Mesendoderm (in vitro differentiated cells): ENCODE measurements around the gene CLPSL2.
A peak's percentile ranks its signal among the peaks of the same experiment; 100 is the strongest.

Source experiments
- DNase-seq: peaks from one replicate; pipeline ENCODE4 v3.0.0; 2013
- H2AK5ac ChIP-seq: 2 replicates; pipeline ENCODE4 v1.6.1; 2013; ENCODE audit warnings: low read length, inconsistent platforms
- H2BK120ac ChIP-seq: 2 replicates; pipeline ENCODE4 v1.6.1; 2013; ENCODE audit warnings: low read depth, mild to moderate bottlenecking, low read length, moderate library complexity, mixed read lengths
- H2BK15ac ChIP-seq: replicated peaks from 2 replicates; pipeline ENCODE4 v1.6.1; 2013; ENCODE audit warnings: low read depth, mild to moderate bottlenecking, moderate library complexity
- H2BK5ac ChIP-seq: 2 replicates; pipeline ENCODE4 v1.6.1; 2013; ENCODE audit warnings: low read length, inconsistent platforms
- H3K18ac ChIP-seq: 2 replicates; pipeline ENCODE4 v1.6.1; 2013; ENCODE audit warnings: mild to moderate bottlenecking, low read length, mixed read lengths
- H3K23ac ChIP-seq: one replicate; pipeline ENCODE4 v1.6.1; 2013; ENCODE audit warnings: low read length
- H3K27ac ChIP-seq: 2 replicates; pipeline ENCODE4 v1.5.1; 2013; ENCODE audit warnings: low read depth, mild to moderate bottlenecking, inconsistent platforms, low read length, moderate library complexity
- H3K27me3 ChIP-seq: 2 replicates; pipeline ENCODE4 v1.6.1; 2013; ENCODE audit warnings: low read length, control low read depth, mild to moderate bottlenecking, inconsistent platforms; ENCODE audit not compliant: insufficient read depth, poor library complexity
- H3K36me3 ChIP-seq: 2 replicates; pipeline ENCODE4 v1.6.1; 2013; ENCODE audit warnings: low read length, inconsistent platforms; ENCODE audit not compliant: control insufficient read depth, insufficient read depth
- H3K4ac ChIP-seq: one replicate; pipeline ENCODE4 v1.6.1; 2013; ENCODE audit warnings: low read depth, mild to moderate bottlenecking, low read length, moderate library complexity
- H3K4me1 ChIP-seq: 2 replicates; pipeline ENCODE4 v1.6.1; 2013; ENCODE audit warnings: low read depth, low read length, inconsistent platforms; ENCODE audit not compliant: control insufficient read depth
- H3K4me2 ChIP-seq: 2 replicates; pipeline ENCODE4 v1.6.1; 2013; ENCODE audit warnings: low read length
- H3K4me3 ChIP-seq: 2 replicates; pipeline ENCODE4 v1.5.1; 2013; ENCODE audit warnings: mild to moderate bottlenecking, low read length
- H3K56ac ChIP-seq: one replicate; pipeline ENCODE4 v1.6.1; 2013; ENCODE audit warnings: low read length
- H3K79me1 ChIP-seq: 2 replicates; pipeline ENCODE4 v1.6.1; 2013; ENCODE audit warnings: low read length, inconsistent platforms
- H3K79me2 ChIP-seq: 2 replicates; pipeline ENCODE4 v1.6.1; 2013; ENCODE audit warnings: mild to moderate bottlenecking, low read length; ENCODE audit not compliant: control insufficient read depth, insufficient read depth
- H3K9ac ChIP-seq: 2 replicates; pipeline ENCODE4 v1.6.1; 2013; ENCODE audit warnings: low read length, inconsistent platforms
- H4K5ac ChIP-seq: one replicate; pipeline ENCODE4 v1.6.1; 2013; ENCODE audit warnings: low read length
- H4K8ac ChIP-seq: one replicate; pipeline ENCODE4 v1.6.1; 2013; ENCODE audit warnings: low read depth, mild to moderate bottlenecking, control low read depth, low read length, moderate library complexity
- WGBS: extraction: QIAGEN DNeasy Blood & Tissue Kit; methylation state at CpG from one replicate; pipeline ENCODE4 v1.1.7; 2013; ENCODE audit warnings: low lambda C conversion rate, missing lambda C conversion rate; ENCODE audit not compliant: insufficient coverage; ENCODE audit errors: extremely low coverage; 5-methylcytosine and 5-hydroxymethylcytosine counted together

CLPSL2 gene

GRCh38 chr6:35742842-35743241, 33.6 kb upstream of the CLPSL2 start:
- Histone ChIP-seq H3K79me2 (no peaks in the 10 kb centered on the region), H3K4ac (no peak overlapping the region), H2BK120ac (no peak overlapping the region), H2BK15ac (no peak overlapping the region), H3K4me3 (no peak overlapping the region), H2BK5ac (no peak overlapping the region), H3K36me3 (no peaks in the 10 kb centered on the region), H3K79me1 (no peaks in the 10 kb centered on the region), H3K4me2 (no peak overlapping the region), H2AK5ac (no peak overlapping the region), H3K27me3 (no peaks in the 10 kb centered on the region), H4K5ac (no peak overlapping the region), H3K18ac (no peak overlapping the region), H3K4me1 (peaks cover 6% of the 10 kb centered on the region), H3K23ac (no peak overlapping the region), H3K27ac (no peak overlapping the region), H3K9ac (no peak overlapping the region), H4K8ac (no peak overlapping the region), H3K56ac (peak overlapping the region; percentile 37)
- DNase-seq, result peak; percentile 79
- no CpG with 5 or more reads among the region's 8 CpGs for WGBS

- Histone ChIP-seq H3K56ac (no peak overlapping the region), H2BK15ac (no peak overlapping the region), H2BK5ac (no peak overlapping the region), H4K8ac (no peak overlapping the region), H3K9ac (no peak overlapping the region), H2BK120ac (no peak overlapping the region), H3K4me1 (peaks cover 4% of the 10 kb centered on the region), H3K27ac (no peak overlapping the region), H3K23ac (no peak overlapping the region), H3K36me3 (no peaks in the 10 kb centered on the region), H4K5ac (no peak overlapping the region), H3K79me2 (no peaks in the 10 kb centered on the region), H3K18ac (no peak overlapping the region), H3K27me3 (no peaks in the 10 kb centered on the region), H3K4me3 (no peak overlapping the region), H2AK5ac (no peak overlapping the region), H3K4ac (no peak overlapping the region), H3K79me1 (no peaks in the 10 kb centered on the region), H3K4me2 (no peak overlapping the region)
- no peak for DNase-seq
- WGBS, result no CpG with 5 or more reads among the region's 7 CpGs
Observed at GRCh38 chr6:35745509-35745908, 30.9 kb upstream of the CLPSL2 start.

- Histone ChIP-seq H3K79me1 (no peaks in the 10 kb centered on the region), H3K18ac (no peak overlapping the region), H4K8ac (no peak overlapping the region), H3K56ac (no peak overlapping the region), H2AK5ac (no peak overlapping the region), H2BK15ac (no peak overlapping the region), H2BK5ac (no peak overlapping the region), H3K4me2 (no peak overlapping the region), H3K4me3 (no peak overlapping the region), H3K36me3 (no peaks in the 10 kb centered on the region), H3K9ac (no peak overlapping the region), H3K4ac (no peak overlapping the region), H2BK120ac (no peak overlapping the region), H3K27me3 (no peaks in the 10 kb centered on the region), H3K79me2 (no peaks in the 10 kb centered on the region), H3K4me1 (peaks cover 4% of the 10 kb centered on the region), H4K5ac (no peak overlapping the region), H3K27ac (no peak overlapping the region), H3K23ac (no peak overlapping the region)
- no peak for DNase-seq
- WGBS, result no CpG with 5 or more reads among the region's 3 CpGs
Observed at GRCh38 chr6:35746516-35746915, 29.9 kb upstream of the CLPSL2 start.

- H3K79me2 ChIP-seq, result no peaks in the 10 kb centered on the region
- H3K23ac ChIP-seq, result no peak overlapping the region
- H4K8ac ChIP-seq, result no peak overlapping the region
- H2AK5ac ChIP-seq, result no peak overlapping the region
- no peaks in the 10 kb centered on the region for H3K36me3 ChIP-seq
- no peaks in the 10 kb centered on the region for H3K79me1 ChIP-seq
- no peak overlapping the region for H3K4ac ChIP-seq
- H4K5ac ChIP-seq, result no peak overlapping the region
- H3K27ac ChIP-seq, result no peak overlapping the region
- no peaks in the 10 kb centered on the region for H3K27me3 ChIP-seq
- no peak overlapping the region for H2BK5ac ChIP-seq
- H3K9ac ChIP-seq, result no peak overlapping the region
- H3K56ac ChIP-seq, result no peak overlapping the region
- H2BK120ac ChIP-seq, result no peak overlapping the region
- no peak overlapping the region for H3K18ac ChIP-seq
- no CpG with 5 or more reads among the region's 1 CpG for WGBS
- no peak overlapping the region for H2BK15ac ChIP-seq
- no peak overlapping the region for H3K4me2 ChIP-seq
- H3K4me3 ChIP-seq, result no peak overlapping the region
- no peaks in the 10 kb centered on the region for H3K4me1 ChIP-seq
- DNase-seq, result no peak
Observed at GRCh38 chr6:35747877-35748276, 28.5 kb upstream of the CLPSL2 start.

- Histone ChIP-seq H3K56ac (no peak overlapping the region), H3K18ac (no peak overlapping the region), H3K79me1 (no peaks in the 10 kb centered on the region), H3K9ac (no peak overlapping the region), H2BK5ac (no peak overlapping the region), H3K27ac (no peak overlapping the region), H4K5ac (no peak overlapping the region), H3K27me3 (no peaks in the 10 kb centered on the region), H2BK120ac (no peak overlapping the region), H3K23ac (no peak overlapping the region), H4K8ac (no peak overlapping the region), H3K4me2 (no peak overlapping the region), H3K4me3 (no peak overlapping the region), H2AK5ac (no peak overlapping the region), H3K4me1 (no peaks in the 10 kb centered on the region), H3K79me2 (no peaks in the 10 kb centered on the region), H3K4ac (no peak overlapping the region), H3K36me3 (no peaks in the 10 kb centered on the region), H2BK15ac (no peak overlapping the region)
- no CpG with 5 or more reads among the region's 7 CpGs for WGBS
- no peak for DNase-seq
Observed at GRCh38 chr6:35750557-35750956, 25.8 kb upstream of the CLPSL2 start.

GRCh38 chr6:35751594-35751993, 24.8 kb upstream of the CLPSL2 start:
- H3K56ac ChIP-seq, result no peak overlapping the region
- no peaks in the 10 kb centered on the region for H3K4me1 ChIP-seq
- no peak overlapping the region for H3K9ac ChIP-seq
- DNase-seq, result no peak
- no peak overlapping the region for H3K18ac ChIP-seq
- H3K27ac ChIP-seq, result no peak overlapping the region
- no peak overlapping the region for H4K8ac ChIP-seq
- WGBS, result no CpG with 5 or more reads among the region's 4 CpGs
- H3K4me3 ChIP-seq, result no peak overlapping the region
- no peaks in the 10 kb centered on the region for H3K27me3 ChIP-seq
- no peak overlapping the region for H2BK5ac ChIP-seq
- no peaks in the 10 kb centered on the region for H3K79me2 ChIP-seq
- H4K5ac ChIP-seq, result no peak overlapping the region
- H2BK120ac ChIP-seq, result no peak overlapping the region
- H2AK5ac ChIP-seq, result no peak overlapping the region
- H3K4me2 ChIP-seq, result no peak overlapping the region
- no peaks in the 10 kb centered on the region for H3K79me1 ChIP-seq
- H3K23ac ChIP-seq, result no peak overlapping the region
- H3K4ac ChIP-seq, result no peak overlapping the region
- H2BK15ac ChIP-seq, result no peak overlapping the region
- no peaks in the 10 kb centered on the region for H3K36me3 ChIP-seq
